AG04450 (cell line): Measurements from ENCODE around the gene KCNN4. TPM values are rescaled to one million over a fixed set of nuclear protein-coding genes. Genes with fewer than 3 reads are reported as not detected.

ENCODE experiments used
- CTCF ChIA-PET: fragments of 300-600, 350-600 bp; formaldehyde crosslinking; extraction: SDS; loops from one replicate; lab custom pipeline; 2022; ENCODE audit warnings: antibody characterized with exemption, inconsistent platforms; lab: Charles Lee
- POLR2A ChIA-PET: fragments of 350-600 bp; formaldehyde crosslinking; extraction: SDS; loops from one replicate; lab custom pipeline; 2021; ENCODE audit warnings: antibody characterized with exemption, inconsistent platforms; lab: Yijun Ruan, JAX
- DNase-seq: peaks from one replicate; pipeline ENCODE4 v3.0.0-alpha.2; 2011; ENCODE audit warnings: low read depth, low spot score
- H3K27ac ChIP-seq: one replicate; pipeline ENCODE4 v1.5.1; 2012; ENCODE audit warnings: low read depth, low read length, control low read depth
- H3K27me3 ChIP-seq: one replicate; pipeline ENCODE4 v1.6.0; 2012; ENCODE audit warnings: low read length; ENCODE audit not compliant: control insufficient read depth, insufficient read depth
- H3K4me3 ChIP-seq: 2 replicates; pipeline ENCODE4 v1.5.1; 2011; ENCODE audit warnings: mild to moderate bottlenecking, low read depth, low read length, control low read depth
- H3K9me3 ChIP-seq: 2 replicates; pipeline ENCODE4 v1.5.1; 2012; ENCODE audit warnings: low read length; ENCODE audit not compliant: control insufficient read depth, insufficient read depth
- polyA plus RNA-seq: library from polyadenylated mRNA; depleted of rRNA; stranded (reverse); fragments of >200 nt; gene quantifications from 2 replicates; pipeline ENCODE4 v1.2.3, GENCODE V29; 2011
- TF ChIP-seq, protein P1 (sequence below): IDR thresholded peaks from 2 replicates; pipeline ENCODE4 v1.5.1; 2011; ENCODE audit warnings: low read depth, low read length, control low read depth, inconsistent platforms

The KCNN4 gene
- polyA plus RNA-seq, 1 experiment = 0.12 TPM

DNA sequence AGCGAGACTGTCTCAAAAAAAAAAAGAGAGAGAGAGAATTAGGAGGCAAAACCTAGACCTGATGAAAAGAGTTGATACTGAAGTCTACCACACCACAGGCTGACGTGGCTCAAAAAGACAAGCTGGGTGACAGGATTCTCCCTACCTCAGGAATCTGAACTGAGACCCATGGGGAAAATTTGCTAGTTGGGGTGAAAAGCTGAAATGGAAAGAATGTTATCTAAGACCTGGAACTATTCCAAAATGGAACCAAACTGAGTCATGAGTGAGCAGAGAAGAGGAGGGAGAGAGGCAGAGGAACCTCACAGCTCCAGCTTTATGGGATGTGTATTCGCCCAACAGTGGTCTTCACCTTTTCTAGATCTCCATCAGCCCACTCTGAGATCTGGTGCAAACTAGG, 37.7 kb downstream of the KCNN4 start:
- TF ChIP-seq, protein P1, sequence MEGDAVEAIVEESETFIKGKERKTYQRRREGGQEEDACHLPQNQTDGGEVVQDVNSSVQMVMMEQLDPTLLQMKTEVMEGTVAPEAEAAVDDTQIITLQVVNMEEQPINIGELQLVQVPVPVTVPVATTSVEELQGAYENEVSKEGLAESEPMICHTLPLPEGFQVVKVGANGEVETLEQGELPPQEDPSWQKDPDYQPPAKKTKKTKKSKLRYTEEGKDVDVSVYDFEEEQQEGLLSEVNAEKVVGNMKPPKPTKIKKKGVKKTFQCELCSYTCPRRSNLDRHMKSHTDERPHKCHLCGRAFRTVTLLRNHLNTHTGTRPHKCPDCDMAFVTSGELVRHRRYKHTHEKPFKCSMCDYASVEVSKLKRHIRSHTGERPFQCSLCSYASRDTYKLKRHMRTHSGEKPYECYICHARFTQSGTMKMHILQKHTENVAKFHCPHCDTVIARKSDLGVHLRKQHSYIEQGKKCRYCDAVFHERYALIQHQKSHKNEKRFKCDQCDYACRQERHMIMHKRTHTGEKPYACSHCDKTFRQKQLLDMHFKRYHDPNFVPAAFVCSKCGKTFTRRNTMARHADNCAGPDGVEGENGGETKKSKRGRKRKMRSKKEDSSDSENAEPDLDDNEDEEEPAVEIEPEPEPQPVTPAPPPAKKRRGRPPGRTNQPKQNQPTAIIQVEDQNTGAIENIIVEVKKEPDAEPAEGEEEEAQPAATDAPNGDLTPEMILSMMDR = no peak
- DNase-seq = no peak
- ChIA-PET POLR2A (interaction anchor here (0.6 to 0.8 kb wide), 2 partner anchors 12 to 21 kb away, joined by 3 read pairs; partner anchors contain the start of gene SMG9), CTCF (interaction anchor here (0.5 to 1.8 kb wide), 6 partner anchors 8 to 92 kb away, joined by 3 to 7 read pairs (median 3); no protein-coding TSS in a partner anchor)
- no peaks in the 10 kb centered on the region for H3K9me3 ChIP-seq
- H3K27me3 ChIP-seq = no peaks in the 10 kb centered on the region
- no peak overlapping the region for H3K27ac ChIP-seq
- H3K4me3 ChIP-seq = no peak overlapping the region

DNA sequence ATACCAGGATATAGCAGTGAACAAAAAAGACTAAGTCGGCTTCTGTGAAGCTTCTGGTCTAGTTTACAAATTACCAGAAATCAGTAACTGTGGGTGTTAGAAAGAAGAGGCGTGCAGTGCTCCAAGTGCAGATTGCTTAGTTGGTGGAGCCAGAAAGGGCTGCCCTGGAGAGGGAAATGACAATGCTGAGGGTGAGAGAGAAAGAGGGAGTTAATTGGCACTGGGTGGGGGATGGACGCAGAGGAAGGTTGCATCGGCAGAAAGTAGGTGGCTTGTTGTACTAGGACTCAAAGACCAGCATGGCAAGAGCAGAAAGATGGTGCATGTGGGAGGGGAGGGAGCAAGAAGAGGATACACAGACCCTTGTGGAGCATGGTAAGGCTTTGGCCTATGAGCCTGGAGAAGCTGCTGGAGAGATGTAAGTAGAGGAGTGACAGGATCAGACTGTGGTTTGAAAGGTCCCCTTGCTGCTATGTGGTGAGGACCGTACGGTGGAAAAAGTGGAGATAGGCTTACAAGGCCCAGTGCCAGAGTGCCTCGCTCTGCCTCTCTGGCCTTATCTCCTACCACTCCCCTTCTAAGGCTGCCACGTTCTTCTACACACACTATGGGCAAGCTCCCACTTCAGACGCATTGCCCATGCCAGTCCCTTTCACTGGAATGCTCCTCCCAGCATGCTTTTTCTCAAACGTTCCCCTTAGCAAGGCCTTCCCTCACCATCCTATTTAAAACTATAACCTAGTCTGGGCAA, 39.5 kb downstream of the KCNN4 start:
- CTCF ChIA-PET = no interaction called here
- Histone ChIP-seq H3K4me3 (no peak overlapping the region), H3K27me3 (no peaks in the 10 kb centered on the region), H3K27ac (no peak overlapping the region), H3K9me3 (no peaks in the 10 kb centered on the region)
- POLR2A ChIA-PET = no interaction called here
- DNase-seq = no peak
- TF ChIP-seq, protein P1 = no peak

DNA sequence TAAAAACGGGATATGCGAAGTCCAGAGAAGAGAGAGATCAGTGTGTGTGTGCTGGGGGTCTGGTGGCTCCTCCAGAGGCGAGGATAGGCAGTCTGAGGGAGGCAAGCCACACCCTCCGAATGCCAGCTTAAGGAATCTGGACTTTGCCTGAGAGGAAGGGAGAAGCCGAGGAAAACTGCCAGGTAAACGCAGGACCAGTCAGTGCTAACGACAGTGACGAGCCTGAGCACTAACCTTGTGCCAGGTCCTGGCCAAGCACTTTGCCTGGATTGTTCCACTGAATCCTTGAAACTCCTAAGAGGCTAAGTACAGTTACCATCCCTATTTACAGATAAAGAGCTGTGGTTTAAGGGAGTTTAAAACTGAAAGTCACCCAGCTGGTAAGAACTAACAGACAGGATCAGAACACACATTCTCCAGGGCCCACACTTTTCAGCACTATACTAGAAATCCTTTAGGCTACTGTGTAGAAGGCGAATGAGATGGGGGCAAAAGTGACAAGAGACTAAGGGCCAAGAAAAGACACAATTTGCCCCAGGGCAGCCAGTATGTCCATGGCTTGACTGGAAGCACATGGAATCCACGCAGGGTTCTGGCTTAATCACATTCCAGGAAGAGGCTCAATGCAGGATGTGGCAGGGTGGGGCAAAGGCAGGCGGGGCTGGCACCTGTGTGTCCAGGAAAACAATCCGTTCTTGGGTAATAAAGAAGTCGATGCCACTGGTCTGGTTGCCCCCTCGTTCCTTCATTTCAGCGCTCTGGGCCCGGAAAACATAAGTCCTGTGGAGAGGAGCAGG, 41.1 kb downstream of the KCNN4 start:
- ChIA-PET CTCF (interaction anchor here (0.5 to 0.6 kb wide), 2 partner anchors 35 to 70 kb away, joined by 3 to 6 read pairs; partner anchors contain the start of gene PLAUR), POLR2A (interaction anchor here (0.6 kb wide), 1 partner anchor 61 kb away, joined by 3 read pairs; no protein-coding TSS in a partner anchor)
- no peak overlapping the region for H3K27ac ChIP-seq
- H3K9me3 ChIP-seq = no peaks in the 10 kb centered on the region
- H3K4me3 ChIP-seq = no peak overlapping the region
- H3K27me3 ChIP-seq = no peaks in the 10 kb centered on the region
- no peak for DNase-seq
- TF ChIP-seq, protein P1 = no peak

DNA sequence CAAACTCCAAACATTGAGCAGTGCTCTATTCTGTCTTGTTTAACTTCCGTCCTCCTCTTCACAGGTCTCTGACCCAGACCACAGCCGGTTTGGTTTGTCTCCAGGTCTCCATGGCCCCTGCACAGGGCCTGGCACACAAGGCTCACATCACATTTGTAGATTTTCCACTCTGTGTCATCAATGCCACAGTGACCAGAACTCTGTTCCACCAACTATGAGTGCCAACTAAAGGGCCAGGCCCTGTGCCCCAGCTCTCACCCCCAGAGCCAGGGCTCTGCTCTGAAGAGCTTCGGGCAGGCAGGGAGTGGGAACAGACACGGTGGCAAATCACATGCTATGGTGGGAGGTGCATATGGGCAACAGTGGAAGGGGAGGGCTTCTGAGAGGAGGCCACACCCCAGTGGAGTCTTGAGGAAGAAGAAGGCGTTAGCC, 42.0 kb downstream of the KCNN4 start:
- H3K27me3 ChIP-seq = no peaks in the 10 kb centered on the region
- CTCF ChIA-PET = no interaction called here
- no peaks in the 10 kb centered on the region for H3K9me3 ChIP-seq
- H3K27ac ChIP-seq = no peak overlapping the region
- no peak for DNase-seq
- TF ChIP-seq, protein P1 = no peak
- H3K4me3 ChIP-seq = no peak overlapping the region
- POLR2A ChIA-PET = no interaction called here
